Upper lobe of left lung (tissue), 4 donors: Measurements from ENCODE around the gene BOD1.

ENCODE experiments used
- CTCF ChIP-seq, 6 experiments: fragments of 450-650 bp in 4 of 6; fragments of 200-600 bp in 2 of 6; sonication (generic) in 2 of 6; IDR thresholded peaks; one replicate each; pipeline ENCODE4 v1.5.1; 2016 to 2019; ENCODE audit warnings: antibody characterized with exemption in 6 of 6
- POLR2A ChIP-seq, 4 donors: fragments of 450-650 bp; IDR thresholded peaks; one replicate each; pipeline ENCODE4 v1.5.1; 2016 to 2017; ENCODE audit warnings: antibody characterized with exemption in 4 of 4, mild to moderate bottlenecking in 2 of 4
- POLR2AphosphoS5 ChIP-seq, 2 donors: sonication (generic); formaldehyde crosslinking; IDR thresholded peaks; one replicate each; pipeline ENCODE4 v1.5.1; 2017; ENCODE audit warnings: antibody characterized with exemption in 2 of 2

DNA sequence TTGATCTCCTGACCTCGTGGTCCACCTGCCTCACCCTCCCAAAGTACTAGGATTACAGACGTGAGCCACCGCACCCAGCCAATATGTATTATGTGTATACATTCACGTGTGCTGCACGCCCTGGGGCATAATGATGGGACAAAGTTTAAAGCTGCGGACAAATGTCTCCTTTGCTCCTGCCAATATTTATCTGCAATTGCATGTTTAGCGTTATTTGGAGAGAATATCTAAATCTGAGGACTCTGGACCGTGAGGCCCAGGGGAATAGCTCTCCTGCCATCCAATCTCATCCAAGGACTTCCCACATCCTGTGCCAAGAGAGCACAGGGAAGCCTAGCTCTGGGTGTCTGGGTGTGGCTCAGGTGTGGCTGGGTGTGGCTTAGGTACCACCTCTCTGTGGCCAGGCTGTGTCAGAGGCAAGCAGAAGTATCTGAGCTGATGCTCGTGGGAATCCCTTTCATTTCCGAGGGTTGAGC, 6.9 kb upstream of the BOD1 start:
- no peak for TF ChIP-seq POLR2AphosphoS5 (IDR thresholded peaks at IDR 0.05)
- no peak for TF ChIP-seq CTCF (IDR thresholded peaks at IDR 0.05)
- TF ChIP-seq POLR2A (IDR thresholded peaks at IDR 0.05), result no peak
